D341Med (cell line): Measurements from ENCODE around the gene NFS1.
"Not testable (repeated sequence)": the region's sequence is repeated elsewhere in the genome, so short reads cannot be mapped to it uniquely, and the experiment has no call there.

Source experiments
- DNase-seq: peaks from one replicate; pipeline ENCODE4 v3.0.0; 2012; ENCODE audit warnings: low spot score

Gene NFS1

DNA sequence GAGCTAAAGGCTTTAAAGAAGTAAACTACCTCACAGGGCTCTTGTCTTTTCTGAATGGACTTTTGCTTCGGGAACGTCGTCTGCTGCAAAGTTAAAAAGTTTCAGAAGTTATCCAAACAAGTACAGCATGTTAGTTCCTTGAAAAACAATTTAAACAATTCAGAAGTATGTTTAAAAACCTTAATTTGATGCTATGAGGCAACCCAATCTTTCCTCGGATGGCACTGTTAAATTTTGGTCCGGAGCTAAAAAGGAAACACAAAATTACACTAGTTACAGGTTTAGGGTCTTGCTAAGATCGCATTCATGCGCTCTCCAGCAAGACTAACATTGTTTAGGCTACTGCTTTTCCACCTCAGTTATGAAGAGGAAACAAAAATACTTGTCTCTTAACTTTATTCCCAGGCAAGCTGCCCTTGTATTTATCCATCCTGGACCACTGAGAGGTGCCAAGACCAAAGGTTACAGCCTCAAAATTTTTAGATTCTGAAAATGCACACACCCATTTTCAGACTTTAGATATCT, 30.2 kb upstream of the NFS1 start:
- DNase-seq, result no peak

GRCh38 chr20:35726842-35727711, 27.9 kb upstream of the NFS1 start:
- no peak for DNase-seq

DNA sequence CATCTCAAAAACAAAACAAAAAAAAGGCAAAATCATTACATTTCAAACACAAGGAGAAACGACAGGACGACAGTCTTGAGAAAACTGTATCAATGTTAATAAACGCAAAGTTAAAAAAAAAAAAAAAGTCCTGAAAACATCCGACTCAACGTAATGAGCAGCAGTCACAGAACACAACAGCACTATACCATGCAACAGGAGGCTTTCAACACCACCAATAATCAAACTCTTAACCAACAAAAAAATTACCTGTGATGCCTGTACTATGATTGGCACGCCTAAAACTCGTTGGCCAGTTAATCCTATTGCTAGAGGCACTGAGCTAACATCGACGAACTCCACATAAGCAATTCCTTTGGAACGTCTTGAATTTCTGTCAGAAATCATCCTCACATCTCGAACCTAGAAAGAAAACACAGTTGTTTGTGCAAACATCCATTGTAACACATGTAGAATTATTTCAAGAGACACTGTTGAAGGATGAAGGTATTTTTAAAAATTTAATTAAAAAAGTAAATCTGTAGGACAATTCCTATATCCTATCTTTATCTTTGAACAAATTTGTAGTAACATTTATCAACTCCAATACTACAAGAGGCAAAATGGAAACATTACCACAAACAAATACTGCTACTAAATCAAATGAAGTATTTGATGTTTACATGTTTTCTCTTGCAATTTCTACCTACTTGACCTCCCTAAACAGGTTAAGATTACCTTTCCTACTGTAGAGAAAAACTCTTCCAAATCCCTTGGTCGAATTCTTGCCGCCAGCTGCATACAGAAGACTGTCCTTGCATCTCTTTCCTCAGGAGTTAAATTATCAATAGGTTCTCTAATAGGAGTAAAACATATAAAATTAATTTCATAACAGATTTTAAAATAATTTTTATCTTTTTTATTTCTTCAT, 25.4 kb upstream of the NFS1 start:
- no peak for DNase-seq

DNA sequence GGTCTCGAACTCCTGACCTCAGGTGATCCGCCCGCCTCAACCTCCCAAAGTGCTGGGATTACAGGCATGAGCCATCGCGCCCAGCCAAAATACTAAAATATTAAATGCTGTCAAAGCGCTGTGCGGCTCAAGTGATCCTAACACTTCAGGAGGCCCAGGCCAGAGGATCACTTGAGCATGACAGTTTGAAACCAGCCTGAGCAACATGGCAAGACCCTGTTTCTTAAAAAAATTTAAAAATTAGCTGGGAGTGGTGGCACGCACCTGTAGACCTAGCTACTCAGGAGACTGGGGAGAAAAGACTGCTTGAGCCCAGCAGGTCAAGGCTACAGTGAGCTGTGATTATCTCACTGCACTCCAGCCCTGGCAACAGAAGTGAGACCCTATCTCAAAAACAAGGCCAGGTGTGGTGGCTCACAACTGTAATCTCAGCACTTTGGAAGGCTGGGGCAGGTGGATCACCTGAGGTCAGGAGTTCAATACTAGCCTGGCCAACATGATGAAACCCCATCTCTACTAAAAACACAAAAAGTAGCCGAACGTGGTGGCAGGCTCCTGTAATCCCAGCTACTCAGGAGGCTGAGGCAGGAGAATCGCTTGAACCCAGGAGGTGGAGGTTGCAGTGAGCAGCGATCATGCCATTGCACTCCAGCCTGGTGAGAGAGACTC, 24.6 kb upstream of the NFS1 start:
- DNase-seq, result not testable (repeated sequence)

GRCh38 chr20:35723275-35723639, 24.1 kb upstream of the NFS1 start:
- DNase-seq, result not testable (repeated sequence)

- no peak for DNase-seq
These were observed 22.5 kb upstream of the NFS1 start for GRCh38 chr20:35721621-35722020.

DNA sequence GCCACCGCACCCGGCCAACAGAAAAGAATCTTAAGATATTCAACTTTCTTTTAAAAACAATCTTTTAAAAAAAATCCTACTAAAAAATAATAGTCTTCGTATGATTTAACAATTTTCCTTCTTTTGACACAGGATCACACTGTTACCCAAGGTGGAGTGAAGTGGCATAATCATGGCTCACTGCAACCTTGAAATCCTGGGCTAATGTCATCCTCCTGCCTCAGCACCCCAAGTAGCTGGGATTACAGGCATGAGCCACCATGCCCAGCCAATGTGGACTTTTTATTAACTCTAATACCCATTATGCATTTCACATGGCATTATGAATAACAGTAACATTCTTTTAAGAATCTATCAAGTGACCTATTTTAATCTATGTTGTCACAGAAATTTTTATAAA, 22.1 kb upstream of the NFS1 start:
- DNase-seq, result no peak

GRCh38 chr20:35720165-35721123, 21.3 kb upstream of the NFS1 start:
- DNase-seq, result no peak

DNA sequence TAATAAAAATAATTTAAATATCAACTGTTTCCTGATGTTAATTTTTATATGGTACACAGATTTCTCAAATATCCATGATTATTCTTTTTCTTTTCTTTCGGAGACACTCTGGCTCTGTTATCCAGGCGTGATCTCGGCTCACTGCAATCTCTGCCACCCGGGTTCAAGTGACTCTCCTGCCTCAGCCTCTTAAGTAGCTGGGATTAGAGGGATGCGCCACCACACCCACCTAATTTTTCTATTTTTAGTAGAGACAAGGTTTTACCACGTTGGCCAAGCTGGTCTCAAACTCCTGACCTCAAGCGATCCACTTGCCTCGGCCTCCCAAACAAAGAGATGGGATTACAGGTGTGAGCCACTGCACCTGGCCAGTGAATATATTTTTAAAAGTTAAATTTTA, 20.6 kb upstream of the NFS1 start:
- DNase-seq, result no peak

GRCh38 chr20:35718972-35719635, 20.0 kb upstream of the NFS1 start:
- no peak for DNase-seq

DNA sequence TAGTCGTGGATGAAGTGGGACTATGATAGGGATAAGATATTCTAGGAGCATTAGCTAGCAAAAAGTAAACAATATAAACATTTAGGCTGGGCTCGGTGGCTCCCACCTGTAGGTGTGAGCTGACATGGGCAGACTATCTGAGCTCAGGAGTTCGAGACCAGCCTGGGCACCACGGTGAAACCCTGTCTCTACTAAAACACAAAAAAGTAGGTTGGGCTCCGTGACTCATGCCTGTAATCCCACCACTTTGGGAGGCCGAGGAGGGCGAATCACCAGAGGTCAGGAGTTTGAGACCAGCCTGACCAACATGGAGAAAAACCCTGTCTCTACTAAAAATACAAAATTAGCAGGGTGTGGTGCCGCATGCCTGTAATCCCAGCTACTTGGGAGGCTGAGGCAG, 19.2 kb upstream of the NFS1 start:
- DNase-seq, result not testable (repeated sequence)

DNA sequence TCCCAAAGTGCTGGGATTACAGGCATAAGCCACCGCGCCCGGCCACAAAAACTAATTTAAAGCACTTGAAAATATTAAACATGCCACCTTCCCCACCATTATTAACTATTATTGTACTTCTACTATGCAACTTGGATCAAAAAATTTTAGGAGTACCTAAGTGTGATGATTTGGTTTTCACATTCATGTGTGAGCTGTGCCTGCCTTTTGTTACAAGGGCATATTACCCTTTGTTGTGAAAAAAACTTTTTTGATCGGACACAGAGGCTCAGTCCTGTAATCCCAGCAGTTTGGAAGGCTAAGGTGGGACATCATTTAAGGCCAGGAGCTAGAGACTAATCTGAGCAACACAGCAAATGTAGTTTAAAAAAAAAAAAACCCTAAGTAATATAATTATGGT, 17.2 kb upstream of the NFS1 start:
- DNase-seq, result no peak

- DNase-seq, result no peak
These were observed 16.5 kb upstream of the NFS1 start for GRCh38 chr20:35715652-35716051.

- DNase-seq, result no peak
These were observed 15.0 kb upstream of the NFS1 start for GRCh38 chr20:35714127-35714526.

DNA sequence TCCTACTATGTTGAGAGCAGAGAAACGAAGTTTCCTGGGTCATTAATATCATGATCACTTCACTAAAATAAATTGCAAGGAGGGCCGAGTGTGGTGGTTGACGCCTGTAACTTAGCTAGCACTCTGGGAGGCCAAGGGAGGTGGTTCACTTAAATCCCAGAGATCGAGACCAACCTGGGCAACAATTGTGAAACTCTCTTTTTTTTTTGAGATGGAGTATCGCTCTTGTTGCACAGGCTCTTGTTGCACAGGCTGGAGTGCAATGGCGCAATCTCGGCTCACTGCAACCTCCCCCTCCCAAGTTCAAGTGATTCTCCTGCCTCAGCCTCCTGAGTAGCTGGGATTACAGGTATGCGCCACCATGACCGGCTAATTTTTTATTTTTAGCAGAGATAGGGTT, 14.0 kb upstream of the NFS1 start:
- not testable (repeated sequence) for DNase-seq

GRCh38 chr20:35711588-35712209, 12.5 kb upstream of the NFS1 start:
- no peak for DNase-seq

DNA sequence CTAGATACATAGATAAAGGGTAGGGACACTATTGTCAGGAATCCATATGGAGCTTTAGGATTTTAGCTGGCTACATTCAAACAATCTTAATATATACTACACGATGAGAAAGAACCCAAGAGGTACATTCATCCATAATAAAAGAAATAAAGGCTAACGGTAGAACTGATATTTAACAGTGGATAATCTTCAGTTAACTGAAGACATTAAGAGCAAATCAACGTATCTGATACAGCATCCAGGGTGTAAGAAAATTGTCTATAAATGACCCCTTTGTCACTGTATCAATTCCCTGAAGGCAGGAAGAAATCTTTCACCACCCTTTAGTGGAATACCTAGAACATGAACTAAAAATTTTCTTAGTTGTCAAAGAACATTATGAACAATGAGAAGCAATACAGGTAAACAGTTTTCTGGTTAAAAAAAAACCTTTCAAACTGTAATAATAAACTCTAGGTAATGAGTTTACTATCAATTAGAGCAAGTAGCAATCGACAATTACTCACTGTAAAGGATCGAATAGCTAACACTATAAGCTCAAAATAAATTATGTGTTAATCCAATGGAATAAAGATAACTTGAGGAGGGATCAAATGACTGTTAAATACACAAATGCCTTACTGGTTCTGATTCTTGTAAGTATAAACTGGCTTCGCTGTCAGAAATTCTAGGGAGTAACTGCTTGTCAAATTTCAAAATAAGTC, 11.9 kb upstream of the NFS1 start:
- no peak for DNase-seq

- no peak for DNase-seq
These were observed 10.9 kb upstream of the NFS1 start for GRCh38 chr20:35710039-35710438.

- no peak for DNase-seq
These were observed 10.1 kb upstream of the NFS1 start for GRCh38 chr20:35709259-35709658.
